ENCODE data around the gene VAV3.

GRCh38 chr1:107940017-107940577 is 24.9 kb downstream of the VAV3 start:
- TF ChIP-seq, protein P1, sequence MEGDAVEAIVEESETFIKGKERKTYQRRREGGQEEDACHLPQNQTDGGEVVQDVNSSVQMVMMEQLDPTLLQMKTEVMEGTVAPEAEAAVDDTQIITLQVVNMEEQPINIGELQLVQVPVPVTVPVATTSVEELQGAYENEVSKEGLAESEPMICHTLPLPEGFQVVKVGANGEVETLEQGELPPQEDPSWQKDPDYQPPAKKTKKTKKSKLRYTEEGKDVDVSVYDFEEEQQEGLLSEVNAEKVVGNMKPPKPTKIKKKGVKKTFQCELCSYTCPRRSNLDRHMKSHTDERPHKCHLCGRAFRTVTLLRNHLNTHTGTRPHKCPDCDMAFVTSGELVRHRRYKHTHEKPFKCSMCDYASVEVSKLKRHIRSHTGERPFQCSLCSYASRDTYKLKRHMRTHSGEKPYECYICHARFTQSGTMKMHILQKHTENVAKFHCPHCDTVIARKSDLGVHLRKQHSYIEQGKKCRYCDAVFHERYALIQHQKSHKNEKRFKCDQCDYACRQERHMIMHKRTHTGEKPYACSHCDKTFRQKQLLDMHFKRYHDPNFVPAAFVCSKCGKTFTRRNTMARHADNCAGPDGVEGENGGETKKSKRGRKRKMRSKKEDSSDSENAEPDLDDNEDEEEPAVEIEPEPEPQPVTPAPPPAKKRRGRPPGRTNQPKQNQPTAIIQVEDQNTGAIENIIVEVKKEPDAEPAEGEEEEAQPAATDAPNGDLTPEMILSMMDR (IDR thresholded peaks at IDR 0.05) = no peak
- no peak for TF ChIP-seq POLR2A (IDR thresholded peaks at IDR 0.05)

Data from body of pancreas (tissue), 4 donors.